SK-N-SH treated with all-trans-retinoic acid at 6 μM for 48 hours (cell line): ENCODE measurements around the gene TGFB3.

Experiments used
- ARNTL ChIP-seq: fragments of 450-650 bp; formaldehyde crosslinking; IDR thresholded peaks from 2 replicates; pipeline ENCODE4 v1.5.0; 2020; ENCODE audit warnings: low read depth, mild to moderate bottlenecking, moderate library complexity, borderline replicate concordance
- PPARA ChIP-seq: fragments of 250-450 bp; sonication (Bioruptor Pico); IDR thresholded peaks from 2 replicates; pipeline ENCODE4 v1.5.0; 2020; ENCODE audit warnings: mild to moderate bottlenecking, borderline replicate concordance
- RARB ChIP-seq: fragments of 250-450 bp; sonication (Bioruptor Pico); IDR thresholded peaks from 2 replicates; pipeline ENCODE4 v1.8.0; 2021; ENCODE audit warnings: mild to moderate bottlenecking, moderate library complexity
- ZC3H10 ChIP-seq: fragments of 250-450 bp; sonication (Bioruptor Pico); IDR thresholded peaks from 2 replicates; pipeline ENCODE4 v1.5.1; 2021; ENCODE audit warnings: mild to moderate bottlenecking, moderate library complexity
- ZFP30 ChIP-seq: fragments of 450-650 bp; formaldehyde crosslinking; IDR thresholded peaks from 2 replicates; pipeline ENCODE4 v1.5.0; 2022; ENCODE audit warnings: mild to moderate bottlenecking, moderate library complexity
- ZNF565 ChIP-seq: fragments of 450-650 bp; formaldehyde crosslinking; conservative IDR thresholded peaks from 2 replicates; pipeline ENCODE4 v1.5.0; 2020; ENCODE audit warnings: low read depth, mild to moderate bottlenecking, moderate library complexity
- TF ChIP-seq, protein P1 (sequence below): fragments of 250-450 bp; sonication (Bioruptor Pico); IDR thresholded peaks from 2 replicates; pipeline ENCODE4 v1.5.0; 2020; ENCODE audit warnings: mild to moderate bottlenecking, moderate library complexity
- TF ChIP-seq, protein P2 (sequence below): fragments of 250-450 bp; sonication (Bioruptor Pico); IDR thresholded peaks from 2 replicates; pipeline ENCODE4 v1.8.0; 2020; ENCODE audit warnings: mild to moderate bottlenecking, moderate library complexity, borderline replicate concordance

DNA sequence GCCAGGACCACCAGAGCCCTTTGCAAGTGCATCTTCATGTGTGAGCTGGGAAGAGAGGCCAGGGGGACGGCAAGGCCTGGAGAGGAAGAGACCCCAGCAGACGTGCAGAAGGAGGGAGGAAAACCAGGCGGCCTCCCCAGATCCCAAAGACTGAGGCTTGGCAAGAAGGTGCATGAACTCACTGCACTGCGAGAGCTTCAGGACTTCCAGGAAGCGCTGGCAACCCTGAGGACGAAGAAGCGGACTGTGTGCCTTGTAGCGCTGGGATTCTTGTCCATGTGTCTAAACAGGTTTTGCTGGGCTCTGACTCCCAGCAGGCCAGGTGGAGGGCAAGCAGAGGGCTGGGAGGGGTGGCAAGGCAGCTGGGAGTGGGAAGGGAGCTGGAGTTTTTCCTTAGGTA, 939 bp downstream of the TGFB3 start:
- TF ChIP-seq, protein P1, sequence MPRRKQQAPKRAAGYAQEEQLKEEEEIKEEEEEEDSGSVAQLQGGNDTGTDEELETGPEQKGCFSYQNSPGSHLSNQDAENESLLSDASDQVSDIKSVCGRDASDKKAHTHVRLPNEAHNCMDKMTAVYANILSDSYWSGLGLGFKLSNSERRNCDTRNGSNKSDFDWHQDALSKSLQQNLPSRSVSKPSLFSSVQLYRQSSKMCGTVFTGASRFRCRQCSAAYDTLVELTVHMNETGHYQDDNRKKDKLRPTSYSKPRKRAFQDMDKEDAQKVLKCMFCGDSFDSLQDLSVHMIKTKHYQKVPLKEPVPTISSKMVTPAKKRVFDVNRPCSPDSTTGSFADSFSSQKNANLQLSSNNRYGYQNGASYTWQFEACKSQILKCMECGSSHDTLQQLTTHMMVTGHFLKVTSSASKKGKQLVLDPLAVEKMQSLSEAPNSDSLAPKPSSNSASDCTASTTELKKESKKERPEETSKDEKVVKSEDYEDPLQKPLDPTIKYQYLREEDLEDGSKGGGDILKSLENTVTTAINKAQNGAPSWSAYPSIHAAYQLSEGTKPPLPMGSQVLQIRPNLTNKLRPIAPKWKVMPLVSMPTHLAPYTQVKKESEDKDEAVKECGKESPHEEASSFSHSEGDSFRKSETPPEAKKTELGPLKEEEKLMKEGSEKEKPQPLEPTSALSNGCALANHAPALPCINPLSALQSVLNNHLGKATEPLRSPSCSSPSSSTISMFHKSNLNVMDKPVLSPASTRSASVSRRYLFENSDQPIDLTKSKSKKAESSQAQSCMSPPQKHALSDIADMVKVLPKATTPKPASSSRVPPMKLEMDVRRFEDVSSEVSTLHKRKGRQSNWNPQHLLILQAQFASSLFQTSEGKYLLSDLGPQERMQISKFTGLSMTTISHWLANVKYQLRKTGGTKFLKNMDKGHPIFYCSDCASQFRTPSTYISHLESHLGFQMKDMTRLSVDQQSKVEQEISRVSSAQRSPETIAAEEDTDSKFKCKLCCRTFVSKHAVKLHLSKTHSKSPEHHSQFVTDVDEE, result no peak
- TF ChIP-seq ARNTL (no peak), ZFP30 (no peak), RARB (CRISPR knock-in tag) (no peak), ZC3H10 (no peak), ZNF565 (CRISPR knock-in tag) (no peak), PPARA (CRISPR knock-in tag) (no peak)
- TF ChIP-seq, protein P2, sequence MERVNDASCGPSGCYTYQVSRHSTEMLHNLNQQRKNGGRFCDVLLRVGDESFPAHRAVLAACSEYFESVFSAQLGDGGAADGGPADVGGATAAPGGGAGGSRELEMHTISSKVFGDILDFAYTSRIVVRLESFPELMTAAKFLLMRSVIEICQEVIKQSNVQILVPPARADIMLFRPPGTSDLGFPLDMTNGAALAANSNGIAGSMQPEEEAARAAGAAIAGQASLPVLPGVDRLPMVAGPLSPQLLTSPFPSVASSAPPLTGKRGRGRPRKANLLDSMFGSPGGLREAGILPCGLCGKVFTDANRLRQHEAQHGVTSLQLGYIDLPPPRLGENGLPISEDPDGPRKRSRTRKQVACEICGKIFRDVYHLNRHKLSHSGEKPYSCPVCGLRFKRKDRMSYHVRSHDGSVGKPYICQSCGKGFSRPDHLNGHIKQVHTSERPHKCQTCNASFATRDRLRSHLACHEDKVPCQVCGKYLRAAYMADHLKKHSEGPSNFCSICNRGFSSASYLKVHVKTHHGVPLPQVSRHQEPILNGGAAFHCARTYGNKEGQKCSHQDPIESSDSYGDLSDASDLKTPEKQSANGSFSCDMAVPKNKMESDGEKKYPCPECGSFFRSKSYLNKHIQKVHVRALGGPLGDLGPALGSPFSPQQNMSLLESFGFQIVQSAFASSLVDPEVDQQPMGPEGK (CRISPR knock-in tag), result no peak
